Left lung (tissue), 10 donors: ENCODE data around the gene ACKR1. TPM values are rescaled to one million over a fixed set of nuclear protein-coding genes. Genes with fewer than 3 reads are reported as not detected.

Experiments used
- ATAC-seq: fragments of 200-7000 bp; cut with Tn5 transposase; one replicate; pipeline ENCODE4 v1.9.1; 2020; ENCODE audit warnings: moderate library complexity
- DNase-seq, 4 donors: peaks; one replicate each; pipeline ENCODE4 v3.0.0-alpha.2; 2013 to 2020
- H3K27ac ChIP-seq, 2 donors: fragments of 200-600 bp; sonication (generic) in 1 of 2; one replicate each; pipeline versions ENCODE4 v1.5.0 to v1.8.0; 2020 to 2021
- H3K27me3 ChIP-seq, 2 donors: fragments of 200-600 bp; sonication (generic) in 1 of 2; one replicate each; pipeline versions ENCODE4 v1.5.0 to v1.8.0; 2020 to 2021
- H3K36me3 ChIP-seq, 2 donors: fragments of 200-600 bp; sonication (generic) in 1 of 2; one replicate each; pipeline versions ENCODE4 v1.5.0 to v1.8.0; 2020 to 2021
- H3K4me1 ChIP-seq, 2 donors: fragments of 200-600 bp; one replicate each; pipeline ENCODE4 v1.8.0; 2021
- H3K4me3 ChIP-seq, 2 donors: fragments of 200-600 bp; sonication (generic) in 1 of 2; one replicate each; pipeline versions ENCODE4 v1.5.0 to v1.8.0; 2020 to 2021; ENCODE audit warnings: mild to moderate bottlenecking in 1 of 2
- H3K9me3 ChIP-seq, 2 donors: fragments of 200-600 bp; sonication (generic) in 1 of 2; one replicate each; pipeline versions ENCODE4 v1.5.0 to v1.8.0; 2020 to 2021
- CTCF ChIP-seq, 2 donors: fragments of 200-600 bp; sonication (generic) in 1 of 2; IDR thresholded peaks; one replicate each; pipeline versions ENCODE4 v1.5.0 to v1.8.0; 2021; ENCODE audit warnings: antibody characterized with exemption in 2 of 2
- intact Hi-C, 2 donors: fragments of 100-400 bp; cut with DNase I; formaldehyde crosslinking; loops; one replicate each; pipeline versions ENCODE4 v1.11.2 to v1.14.2; 2022
- polyA plus RNA-seq, 6 donors: library from polyadenylated mRNA; unstranded; fragments of 120-200 nt; gene quantifications; one replicate each; pipeline ENCODE4 v1.2.1, GENCODE V29; 2013; ENCODE audit not compliant: insufficient read length in 6 of 6
- total RNA-seq, 2 donors: library from RNA; stranded (reverse); fragmentation: NEBNext Ultra II Directional; extraction: Animal tissue kit (Norgen Biotek cat#: 25700); gene quantifications; one replicate each; pipeline ENCODE4 v1.2.1, GENCODE V29; 2021
- donor health status: DM: no; HTN: yes; CAD: no.
- donor health status: DM: no; HTN: no; CAD: no.

Gene ACKR1
- total and polyA plus RNA-seq, 8 donors = 3.6 to 65.3 (median 4.8) TPM

GRCh38 chr1:159250638-159251216, 46.1 kb downstream of the ACKR1 start:
- intact Hi-C loops = no loop called here
- Histone ChIP-seq H3K9me3 (peaks cover 0 to 11% of the 10 kb centered on the region in 2 donors), H3K4me1 (no peaks in the 10 kb centered on the region), H3K4me3 (no peak overlapping the region), H3K36me3 (no peaks in the 10 kb centered on the region), H3K27me3 (no peaks in the 10 kb centered on the region), H3K27ac (no peak overlapping the region)
- ATAC-seq (no peak), DNase-seq (no peak)
- TF ChIP-seq CTCF (IDR thresholded peaks at IDR 0.05) = no peak

Other genes with a start within 250 kb of the ACKR1 start
- gene IFI16, start 195.0 kb upstream of the ACKR1 start, total RNA-seq = 100 to 1,000 TPM in 1 of 2 donors, 10 to 100 TPM in 1; 69.7 to 121 TPM
- 100 to 1,000 TPM in 3 of 6 donors, 10 to 100 TPM in 3; 79.9 to 132 (median 106) TPM for gene IFI16, start 195.0 kb upstream of the ACKR1 start, polyA plus RNA-seq
- 1 to 10 TPM in 1 of 2 donors, under 1 TPM in 1; 0.90 to 3.6 TPM for gene AIM2, start 128.1 kb upstream of the ACKR1 start, total RNA-seq
- under 1 TPM in 5 of 6 donors, not detected in 1; 0.18 to 0.54 (median 0.24) TPM for gene AIM2, start 128.1 kb upstream of the ACKR1 start, polyA plus RNA-seq
- gene CADM3, start 33.3 kb upstream of the ACKR1 start, total RNA-seq = 1 to 10 TPM; 3.4 to 6.2 TPM
- 1 to 10 TPM; 1.1 to 1.7 (median 1.6) TPM for gene CADM3, start 33.3 kb upstream of the ACKR1 start, polyA plus RNA-seq
- gene FCER1A, start 97.5 kb downstream of the ACKR1 start, total RNA-seq = under 1 TPM; 0.32 to 0.89 TPM
- 1 to 10 TPM in 2 of 6 donors, under 1 TPM in 4; 0.52 to 1.9 (median 0.90) TPM for gene FCER1A, start 97.5 kb downstream of the ACKR1 start, polyA plus RNA-seq
- not detected for gene OR10J4, start 227.3 kb downstream of the ACKR1 start, total RNA-seq
- not detected for gene OR10J4, start 227.3 kb downstream of the ACKR1 start, polyA plus RNA-seq
- gene OR10J1, start 234.8 kb downstream of the ACKR1 start, total RNA-seq = not detected
- under 1 TPM in 4 of 6 donors, not detected in 2; 0.06 to 0.10 (median 0.07) TPM for gene OR10J1, start 234.8 kb downstream of the ACKR1 start, polyA plus RNA-seq